ENCODE results near the gene CNTN4.

- TF ChIP-seq POLR2A (IDR thresholded peaks at IDR 0.05) (no peak), CTCF (IDR thresholded peaks at IDR 0.05) (no peak)
These were observed 412.0 kb downstream of the CNTN4 start for GRCh38 chr3:2510591-2511145.
